ENCODE measurements around the gene HLCS.

HLCS gene

GRCh38 chr21:36733857-36734256 is 232.6 kb downstream of the HLCS start:
- POLR2A ChIA-PET = no interaction called here
- no peak overlapping the region for H3K4me3 ChIP-seq (ENCODE audit: low read depth, low read length)
- CTCF ChIA-PET = no interaction called here
- no peak for TF ChIP-seq ZNF335 (tag by site-specific recombination; conservative IDR thresholded peaks at IDR 0.05)
- no peak for TF ChIP-seq ZNF518A (tag by site-specific recombination; conservative IDR thresholded peaks at IDR 0.05; ENCODE audit: low read depth)
- TF ChIP-seq ZNF114 (tag by site-specific recombination; IDR thresholded peaks at IDR 0.05) = no peak
- no peak for TF ChIP-seq PRDM1 (tag by site-specific recombination; IDR thresholded peaks at IDR 0.05)
- no peak for TF ChIP-seq SCRT1 (tag by site-specific recombination; IDR thresholded peaks at IDR 0.05; ENCODE audit: borderline replicate concordance)
- H3K36me3 ChIP-seq (ENCODE audit: control insufficient read depth in 2 of 2, insufficient read depth in 1 of 2, low read length in 2 of 2) = peaks cover 10 to 72% of the 10 kb centered on the region in 2 experiments
- no peaks in the 10 kb centered on the region for H3K4me1 ChIP-seq (ENCODE audit: control insufficient read depth, insufficient read depth, low read length)
- H3K9me3 ChIP-seq (ENCODE audit: control insufficient read depth, insufficient read depth, low read depth, low read length) = no peaks in the 10 kb centered on the region
- no peak overlapping the region for H3K27ac ChIP-seq (ENCODE audit: extremely low read depth, low read depth, low read length)

GRCh38 chr21:36732761-36733160 is 233.7 kb downstream of the HLCS start:
- no peak overlapping the region for H3K27ac ChIP-seq (ENCODE audit: extremely low read depth, low read depth, low read length)
- POLR2A ChIA-PET = no interaction called here
- CTCF ChIA-PET = interaction anchor here (0.8 to 1.0 kb wide), 2 partner anchors 20 to 138 kb away, joined by 4 read pairs; no protein-coding TSS in a partner anchor
- H3K4me1 ChIP-seq (ENCODE audit: control insufficient read depth, insufficient read depth, low read length) = no peaks in the 10 kb centered on the region
- H3K36me3 ChIP-seq (ENCODE audit: control insufficient read depth in 2 of 2, insufficient read depth in 1 of 2, low read length in 2 of 2) = peaks cover 10 to 72% of the 10 kb centered on the region in 2 experiments
- no peak overlapping the region for H3K4me3 ChIP-seq (ENCODE audit: low read depth, low read length)
- TF ChIP-seq OVOL3 (tag by site-specific recombination; IDR thresholded peaks at IDR 0.05) (no peak), RBAK (tag by site-specific recombination; IDR thresholded peaks at IDR 0.05) (no peak), ZNF157 (tag by site-specific recombination; IDR thresholded peaks at IDR 0.05) (no peak), ZFP69B (tag by site-specific recombination; IDR thresholded peaks at IDR 0.05) (no peak), OSR2 (tag by site-specific recombination; IDR thresholded peaks at IDR 0.05) (no peak), ZNF677 (tag by site-specific recombination; IDR thresholded peaks at IDR 0.05) (no peak), ZBTB48 (tag by site-specific recombination; IDR thresholded peaks at IDR 0.05) (no peak), ZNF776 (tag by site-specific recombination; IDR thresholded peaks at IDR 0.05; ENCODE audit: borderline replicate concordance) (no peak), ZNF2 (tag by site-specific recombination; IDR thresholded peaks at IDR 0.05) (no peak), TCF7L2 (IDR thresholded peaks at IDR 0.05; ENCODE audit: borderline replicate concordance, low read depth, low read length) (no peak), ZNF211 (tag by site-specific recombination; IDR thresholded peaks at IDR 0.05; ENCODE audit: low read depth) (no peak), ZNF292 (tag by site-specific recombination; IDR thresholded peaks at IDR 0.05; ENCODE audit: borderline replicate concordance, low read depth) (no peak), ZNF510 (tag by site-specific recombination; IDR thresholded peaks at IDR 0.05; ENCODE audit: insufficient replicate concordance) (no peak), ZNF488 (tag by site-specific recombination; IDR thresholded peaks at IDR 0.05) (no peak), ZNF426 (tag by site-specific recombination; IDR thresholded peaks at IDR 0.05) (no peak), ZNF138 (tag by site-specific recombination; IDR thresholded peaks at IDR 0.05; ENCODE audit: borderline replicate concordance) (no peak), ZNF175 (tag by site-specific recombination; IDR thresholded peaks at IDR 0.05) (no peak)
- no peaks in the 10 kb centered on the region for H3K9me3 ChIP-seq (ENCODE audit: control insufficient read depth, insufficient read depth, low read depth, low read length)
